PC-3 (cell line): Measurements from ENCODE around the gene RBBP4. TPM values are rescaled to one million over a fixed set of nuclear protein-coding genes. Genes with fewer than 3 reads are reported as not detected.
"Not testable (repeated sequence)": the region's sequence is repeated elsewhere in the genome, so short reads cannot be mapped to it uniquely, and the experiment has no call there.

Experiments
- ATAC-seq: fragments of 200-7000 bp; cut with Tn5 transposase; 2 replicates; pipeline ENCODE4 v1.9.1; 2020; ENCODE audit warnings: mild to moderate bottlenecking, moderate library complexity
- BruUV-seq: library from RNA; stranded (reverse); fragments of 400-500 nt; replicated peaks from 2 replicates; lab custom pipeline; 2021; lab: Mats Ljungman, UMichigan
- CTCF ChIA-PET: fragments of 300-600 bp; sonication (Branson Sonifier 250); formaldehyde crosslinking; loops from one replicate; lab custom pipeline; 2022; ENCODE audit warnings: antibody characterized with exemption; lab: Charles Lee
- POLR2A ChIA-PET: fragments of 300-600 bp; sonication (Branson Sonifier 250); formaldehyde crosslinking; loops from one replicate; lab custom pipeline; 2022; ENCODE audit warnings: antibody characterized with exemption; ENCODE audit not compliant: unreplicated experiment; lab: Charles Lee
- DNase-seq: peaks from one replicate; pipeline ENCODE4 v3.0.0-alpha.2; 2015
- H2AFZ ChIP-seq: fragments of 300-600 bp; sonication (generic); 2 replicates; pipeline ENCODE4 v1.6.0; 2016; ENCODE audit warnings: antibody characterized with exemption, low read length
- H3F3A ChIP-seq: fragments of 300-600 bp; sonication (generic); one replicate; pipeline ENCODE4 v1.6.0; 2017; ENCODE audit warnings: antibody characterized with exemption, low read length, control low read depth, mild to moderate bottlenecking; ENCODE audit not compliant: unreplicated experiment
- H3K27ac ChIP-seq: fragments of 300-600 bp; sonication (generic); 2 replicates; pipeline ENCODE4 v1.5.1; 2016; ENCODE audit warnings: mild to moderate bottlenecking, low read length
- H3K27me3 ChIP-seq: fragments of 300-600 bp; sonication (generic); 2 replicates; pipeline ENCODE4 v1.6.1; 2016; ENCODE audit warnings: low read length, mixed read lengths
- H3K36me3 ChIP-seq: fragments of 300-600 bp; sonication (generic); 2 replicates; pipeline ENCODE4 v1.6.1; 2016; ENCODE audit warnings: low read depth, mixed run types, low read length, mixed read lengths
- H3K4me1 ChIP-seq: fragments of 300-600 bp; sonication (generic); 2 replicates; pipeline ENCODE4 v1.5.1; 2016; ENCODE audit warnings: low read length; ENCODE audit not compliant: insufficient read depth
- H3K4me2 ChIP-seq: fragments of 300-600 bp; sonication (generic); 2 replicates; pipeline ENCODE4 v1.6.0; 2016; ENCODE audit warnings: low read length
- H3K4me3 ChIP-seq: fragments of 300-600 bp; sonication (generic); 2 replicates; pipeline ENCODE4 v1.5.1; 2016; ENCODE audit warnings: mild to moderate bottlenecking, low read length, mixed read lengths
- H3K79me2 ChIP-seq: fragments of 300-600 bp; sonication (generic); 2 replicates; pipeline ENCODE4 v1.6.1; 2017; ENCODE audit warnings: low read length, mixed read lengths
- H3K9ac ChIP-seq: fragments of 300-600 bp; sonication (generic); 2 replicates; pipeline ENCODE4 v1.6.0; 2016; ENCODE audit warnings: mild to moderate bottlenecking, low read length
- H3K9me2 ChIP-seq: fragments of 300-600 bp; sonication (generic); replicated peaks from 2 replicates; pipeline ENCODE4 v1.6.1; 2016; ENCODE audit warnings: mixed run types, low read length, mixed read lengths
- H3K9me3 ChIP-seq: fragments of 300-600 bp; sonication (generic); 2 replicates; pipeline ENCODE4 v1.6.1; 2016; ENCODE audit warnings: low read length, mixed read lengths
- H4K20me1 ChIP-seq: fragments of 300-600 bp; sonication (generic); 2 replicates; pipeline ENCODE4 v1.6.1; 2016; ENCODE audit warnings: low read length, mixed read lengths
- CTCF ChIP-seq: fragments of 300-600 bp; sonication (generic); conservative IDR thresholded peaks from 2 replicates; pipeline ENCODE4 v1.5.1; 2017; ENCODE audit warnings: antibody characterized with exemption, low read depth, mild to moderate bottlenecking, low read length
- EZH2 ChIP-seq: fragments of 300-600 bp; sonication (generic); IDR thresholded peaks from one replicate; pipeline ENCODE4 v1.6.1; 2017; ENCODE audit warnings: antibody characterized with exemption, mild to moderate bottlenecking, low read length; ENCODE audit not compliant: unreplicated experiment
- EZH2phosphoT487 ChIP-seq: fragments of 300-600 bp; sonication (generic); IDR thresholded peaks from 2 replicates; pipeline ENCODE4 v1.6.1; 2018; ENCODE audit warnings: mild to moderate bottlenecking, antibody characterized with exemption, low read length, borderline replicate concordance
- intact Hi-C: fragments of 100-400 bp; cut with micrococcal nuclease; formaldehyde crosslinking; loops from 2 replicates; pipeline ENCODE4 v1.9.0; 2023
- total RNA-seq: library from RNA; depleted of rRNA; stranded (reverse); fragments of >200 nt; gene quantifications from 2 replicates; pipeline ENCODE4 v1.2.3, GENCODE V29; 2014

RBBP4 gene
- total RNA-seq, 1 experiment from 2014 or later = 201 TPM

DNA sequence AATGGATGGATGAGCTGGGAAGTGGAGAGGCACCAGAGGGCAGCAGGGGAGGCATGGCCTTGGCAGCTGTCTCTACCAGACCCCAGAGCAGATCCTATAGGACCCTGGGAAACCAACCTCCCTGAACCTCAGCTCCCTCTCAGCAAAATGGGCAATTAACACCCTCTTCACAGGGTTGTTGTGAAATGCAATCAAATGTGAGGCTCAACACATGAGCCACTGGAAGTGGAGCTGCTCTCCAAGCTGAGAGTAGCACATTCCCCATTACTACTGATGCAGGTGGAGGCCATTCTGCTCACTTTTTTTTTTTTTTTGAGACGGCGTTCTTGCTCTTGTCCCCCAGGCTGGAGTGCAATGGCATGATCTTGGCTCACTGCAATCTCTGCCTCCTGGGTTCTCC, 58.1 kb downstream of the RBBP4 start:
- Histone ChIP-seq H3K4me2 (no peak overlapping the region), H3K9ac (no peak overlapping the region), H3K79me2 (no peaks in the 10 kb centered on the region), H3F3A (no peaks in the 10 kb centered on the region), H3K4me3 (no peak overlapping the region), H3K27me3 (no peaks in the 10 kb centered on the region), H4K20me1 (no peaks in the 10 kb centered on the region), H3K9me3 (no peaks in the 10 kb centered on the region), H3K36me3 (no peaks in the 10 kb centered on the region), H3K27ac (no peak overlapping the region), H3K4me1 (peaks cover 7% of the 10 kb centered on the region; the same call in 1 of the 2 replicates), H2AFZ (no peak overlapping the region), H3K9me2 (no peaks in the 10 kb centered on the region)
- DNase-seq (no peak), ATAC-seq (no peak)
- TF ChIP-seq EZH2phosphoT487 (no peak), EZH2 (no peak), CTCF (no peak)
- CTCF ChIA-PET = interaction anchor here (0.7 kb wide), 1 partner anchor 176 kb away, joined by 4 read pairs; no protein-coding TSS in a partner anchor
- intact Hi-C loops = no loop called here
- POLR2A ChIA-PET = no interaction called here
- BruUV-seq = no TSS peak

DNA sequence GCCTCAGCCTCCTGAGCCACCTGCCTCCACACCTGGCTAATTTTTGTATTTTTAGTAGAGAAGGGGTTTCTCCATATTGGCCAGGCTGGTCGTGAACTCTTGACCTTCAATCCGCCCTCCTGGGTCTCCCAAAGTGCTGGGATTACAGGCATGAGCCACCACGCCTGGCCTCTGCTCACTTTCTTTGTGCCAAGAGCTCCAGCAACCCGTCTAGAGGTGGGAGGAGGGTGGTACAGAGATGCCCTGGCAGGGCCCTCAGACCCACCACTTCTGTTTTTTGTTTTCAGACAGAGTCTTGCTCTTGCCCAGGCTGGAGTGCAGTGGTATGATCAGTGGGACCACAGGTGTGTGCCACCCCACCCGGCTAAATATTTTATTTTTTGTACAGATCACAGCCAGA, 58.5 kb downstream of the RBBP4 start:
- intact Hi-C loops = no loop called here
- POLR2A ChIA-PET = no interaction called here

GRCh38 chr1:32711221-32711620, 60.2 kb downstream of the RBBP4 start:
- H3K27ac ChIP-seq, H2AFZ ChIP-seq, intact Hi-C loops, H3K9ac ChIP-seq, BruUV-seq, ATAC-seq, H3K4me2 ChIP-seq, H3K79me2 ChIP-seq, H4K20me1 ChIP-seq, POLR2A ChIA-PET, H3K4me3 ChIP-seq, H3K27me3 ChIP-seq, H3F3A ChIP-seq, H3K9me2 ChIP-seq, H3K9me3 ChIP-seq, H3K36me3 ChIP-seq, DNase-seq: not testable (repeated sequence)
- H3K4me1 ChIP-seq = peaks cover 13% of the 10 kb centered on the region
- CTCF ChIA-PET = interaction anchor here (1.6 to 2.3 kb wide), 2 partner anchors 18 to 63 kb away, joined by 6 to 43 read pairs; no protein-coding TSS in a partner anchor

More for the DNA sequence above, 58.5 kb downstream of the RBBP4 start:
- Histone ChIP-seq H3K27me3 (no peaks in the 10 kb centered on the region), H3K27ac (no peak overlapping the region), H2AFZ (no peak overlapping the region), H3F3A (no peaks in the 10 kb centered on the region), H3K36me3 (no peaks in the 10 kb centered on the region), H4K20me1 (no peaks in the 10 kb centered on the region), H3K9ac (no peak overlapping the region), H3K79me2 (no peaks in the 10 kb centered on the region), H3K9me2 (no peaks in the 10 kb centered on the region), H3K9me3 (no peaks in the 10 kb centered on the region), H3K4me1 (peaks cover 5% of the 10 kb centered on the region; the same call in 1 of the 2 replicates), H3K4me3 (no peak overlapping the region), H3K4me2 (no peak overlapping the region)
- ATAC-seq (no peak), DNase-seq (no peak)
- BruUV-seq = no TSS peak
- no peak for TF ChIP-seq CTCF
- TF ChIP-seq EZH2phosphoT487 = no peak
- no peak for TF ChIP-seq EZH2
- CTCF ChIA-PET = interaction anchor here (0.7 kb wide), 1 partner anchor 176 kb away, joined by 4 read pairs; no protein-coding TSS in a partner anchor
